ENCODE measurements around the gene LRRC3C.
A peak's percentile ranks its signal among the peaks of the same experiment; 100 is the strongest.

LRRC3C gene

GRCh38 chr17:39926588-39927100, 888 bp upstream of the LRRC3C start:
- DNase-seq (ENCODE audit: low spot score in 2 of 2) (peak; percentile 37 to 60), ATAC-seq (replicated peaks; ENCODE audit: extremely low read depth, poor library complexity, severe bottlenecking) (peak; percentile 77)
- Mint-ChIP-seq H3K4me1 (peaks cover 54% of the 10 kb centered on the region), H3K4me3 (peak overlapping the region; percentile 94), H3K27me3 (no peaks in the 10 kb centered on the region), H3K27ac (ENCODE audit: low read depth) (peak overlapping the region; percentile 78), H3K9me3 (no peaks in the 10 kb centered on the region), H3K36me3 (ENCODE audit: insufficient read depth) (peaks cover 31% of the 10 kb centered on the region)

GRCh38 chr17:39927929-39928857, 661 bp downstream of the LRRC3C start:
- Mint-ChIP-seq H3K36me3 (ENCODE audit: insufficient read depth) (peaks cover 21% of the 10 kb centered on the region), H3K4me1 (peaks cover 40% of the 10 kb centered on the region), H3K4me3 (peak overlapping the region; percentile 94), H3K27ac (ENCODE audit: low read depth) (peak overlapping the region; percentile 78), H3K9me3 (no peaks in the 10 kb centered on the region), H3K27me3 (no peaks in the 10 kb centered on the region)
- ATAC-seq (replicated peaks; ENCODE audit: extremely low read depth, poor library complexity, severe bottlenecking) (no peak), DNase-seq (ENCODE audit: low spot score in 2 of 2) (no peak)

GRCh38 chr17:39928858-39929645, 1.5 kb downstream of the LRRC3C start:
- no peak overlapping the region for H3K4me3 Mint-ChIP-seq
- H3K4me1 Mint-ChIP-seq = peaks cover 35% of the 10 kb centered on the region
- H3K36me3 Mint-ChIP-seq (ENCODE audit: insufficient read depth) = peaks cover 16% of the 10 kb centered on the region
- no peak for DNase-seq (ENCODE audit: low spot score in 2 of 2)
- H3K27me3 Mint-ChIP-seq = no peaks in the 10 kb centered on the region
- H3K9me3 Mint-ChIP-seq = no peaks in the 10 kb centered on the region
- no peak for ATAC-seq (replicated peaks; ENCODE audit: extremely low read depth, poor library complexity, severe bottlenecking)
- no peak overlapping the region for H3K27ac Mint-ChIP-seq (ENCODE audit: low read depth)

- no peaks in the 10 kb centered on the region for H3K9me3 Mint-ChIP-seq
- no peak overlapping the region for H3K27ac Mint-ChIP-seq (ENCODE audit: low read depth)
- no peak overlapping the region for H3K4me3 Mint-ChIP-seq
- H3K4me1 Mint-ChIP-seq = peaks cover 27% of the 10 kb centered on the region
- H3K36me3 Mint-ChIP-seq (ENCODE audit: insufficient read depth) = peaks cover 8% of the 10 kb centered on the region
- H3K27me3 Mint-ChIP-seq = no peaks in the 10 kb centered on the region
- ATAC-seq (replicated peaks; ENCODE audit: extremely low read depth, poor library complexity, severe bottlenecking) (no peak), DNase-seq (ENCODE audit: low spot score in 2 of 2) (no peak)
These were observed 2.3 kb downstream of the LRRC3C start for GRCh38 chr17:39929646-39930407.

GRCh38 chr17:39933912-39934311, 6.4 kb downstream of the LRRC3C start:
- Mint-ChIP-seq H3K9me3 (no peaks in the 10 kb centered on the region), H3K4me1 (no peaks in the 10 kb centered on the region), H3K27ac (ENCODE audit: low read depth) (no peak overlapping the region), H3K4me3 (no peak overlapping the region), H3K36me3 (ENCODE audit: insufficient read depth) (no peaks in the 10 kb centered on the region), H3K27me3 (no peaks in the 10 kb centered on the region)
- DNase-seq (ENCODE audit: low spot score in 2 of 2) (no peak), ATAC-seq (replicated peaks; ENCODE audit: extremely low read depth, poor library complexity, severe bottlenecking) (no peak)

GRCh38 chr17:39934324-39934723, 6.8 kb downstream of the LRRC3C start:
- Mint-ChIP-seq H3K27ac (ENCODE audit: low read depth) (no peak overlapping the region), H3K27me3 (no peaks in the 10 kb centered on the region), H3K4me1 (peaks cover under 1% of the 10 kb centered on the region), H3K4me3 (no peak overlapping the region), H3K9me3 (no peaks in the 10 kb centered on the region), H3K36me3 (ENCODE audit: insufficient read depth) (no peaks in the 10 kb centered on the region)
- DNase-seq (ENCODE audit: low spot score in 2 of 2) = no peak
- no peak for ATAC-seq (replicated peaks; ENCODE audit: extremely low read depth, poor library complexity, severe bottlenecking)

- H3K4me3 Mint-ChIP-seq = no peak overlapping the region
- no peak for ATAC-seq (replicated peaks; ENCODE audit: extremely low read depth, poor library complexity, severe bottlenecking)
- H3K9me3 Mint-ChIP-seq = no peaks in the 10 kb centered on the region
- H3K4me1 Mint-ChIP-seq = peaks cover 6% of the 10 kb centered on the region
- H3K27me3 Mint-ChIP-seq = no peaks in the 10 kb centered on the region
- H3K27ac Mint-ChIP-seq (ENCODE audit: low read depth) = no peak overlapping the region
- DNase-seq (ENCODE audit: low spot score in 2 of 2) = no peak
- no peaks in the 10 kb centered on the region for H3K36me3 Mint-ChIP-seq (ENCODE audit: insufficient read depth)
These were observed 8.4 kb downstream of the LRRC3C start for GRCh38 chr17:39935909-39936308.

- H3K36me3 Mint-ChIP-seq (ENCODE audit: insufficient read depth) = no peaks in the 10 kb centered on the region
- peaks cover 6% of the 10 kb centered on the region for H3K4me1 Mint-ChIP-seq
- no peaks in the 10 kb centered on the region for H3K27me3 Mint-ChIP-seq
- no peak overlapping the region for H3K27ac Mint-ChIP-seq (ENCODE audit: low read depth)
- H3K4me3 Mint-ChIP-seq = no peak overlapping the region
- H3K9me3 Mint-ChIP-seq = no peaks in the 10 kb centered on the region
- ATAC-seq (replicated peaks; ENCODE audit: extremely low read depth, poor library complexity, severe bottlenecking) (no peak), DNase-seq (ENCODE audit: low spot score in 2 of 2) (no peak)
These were observed 9.9 kb downstream of the LRRC3C start for GRCh38 chr17:39937447-39937846.

- H3K36me3 Mint-ChIP-seq (ENCODE audit: insufficient read depth) = no peaks in the 10 kb centered on the region
- DNase-seq (ENCODE audit: low spot score in 2 of 2) (no peak), ATAC-seq (replicated peaks; ENCODE audit: extremely low read depth, poor library complexity, severe bottlenecking) (no peak)
- no peak overlapping the region for H3K27ac Mint-ChIP-seq (ENCODE audit: low read depth)
- no peaks in the 10 kb centered on the region for H3K9me3 Mint-ChIP-seq
- H3K27me3 Mint-ChIP-seq = no peaks in the 10 kb centered on the region
- no peak overlapping the region for H3K4me3 Mint-ChIP-seq
- peaks cover 6% of the 10 kb centered on the region for H3K4me1 Mint-ChIP-seq
These were observed 10.8 kb downstream of the LRRC3C start for GRCh38 chr17:39938140-39938869.

GRCh38 chr17:39939106-39939505, 11.6 kb downstream of the LRRC3C start:
- no peak for ATAC-seq (replicated peaks; ENCODE audit: extremely low read depth, poor library complexity, severe bottlenecking)
- Mint-ChIP-seq H3K4me1 (peaks cover 6% of the 10 kb centered on the region), H3K27me3 (no peaks in the 10 kb centered on the region), H3K4me3 (no peak overlapping the region), H3K36me3 (ENCODE audit: insufficient read depth) (no peaks in the 10 kb centered on the region), H3K27ac (ENCODE audit: low read depth) (no peak overlapping the region), H3K9me3 (no peaks in the 10 kb centered on the region)
- DNase-seq (ENCODE audit: low spot score in 2 of 2) = no peak

GRCh38 chr17:39939588-39940419, 12.3 kb downstream of the LRRC3C start:
- Mint-ChIP-seq H3K9me3 (no peaks in the 10 kb centered on the region), H3K36me3 (ENCODE audit: insufficient read depth) (no peaks in the 10 kb centered on the region), H3K27ac (ENCODE audit: low read depth) (no peak overlapping the region), H3K4me1 (peaks cover 6% of the 10 kb centered on the region), H3K27me3 (no peaks in the 10 kb centered on the region), H3K4me3 (no peak overlapping the region)
- ATAC-seq (replicated peaks; ENCODE audit: extremely low read depth, poor library complexity, severe bottlenecking) = peak; percentile 58
- no peak for DNase-seq (ENCODE audit: low spot score in 2 of 2)

Data from central memory CD8-positive, alpha-beta T cell (primary cell).